ENCODE data around the gene RAB20.
A peak's percentile ranks its signal among the peaks of the same experiment; 100 is the strongest.

Gene RAB20

GRCh38 chr13:110557610-110558305, 3.8 kb downstream of the RAB20 start:
- peak overlapping the region; percentile 80 for H3K27ac ChIP-seq

GRCh38 chr13:110557082-110557481, 4.4 kb downstream of the RAB20 start:
- peak overlapping the region; percentile 80 for H3K27ac ChIP-seq
- TF ChIP-seq CTCF (conservative IDR thresholded peaks at IDR 0.05) (no peak), ZFX (IDR thresholded peaks at IDR 0.05) (no peak)

More at GRCh38 chr13:110557610-110558305, 3.8 kb downstream of the RAB20 start:
- TF ChIP-seq ZFX (IDR thresholded peaks at IDR 0.05) (no peak), CTCF (conservative IDR thresholded peaks at IDR 0.05) (no peak)

GRCh38 chr13:110556224-110556606, 5.3 kb downstream of the RAB20 start:
- no peak for TF ChIP-seq ZFX (IDR thresholded peaks at IDR 0.05)
- TF ChIP-seq CTCF (conservative IDR thresholded peaks at IDR 0.05): no peak
- H3K27ac ChIP-seq: peak overlapping the region; percentile 80

- no peak for TF ChIP-seq CTCF (conservative IDR thresholded peaks at IDR 0.05)
- TF ChIP-seq ZFX (IDR thresholded peaks at IDR 0.05): no peak
- H3K27ac ChIP-seq: peak overlapping the region; percentile 80
Measured at GRCh38 chr13:110555601-110556223, 5.8 kb downstream of the RAB20 start.

- peak overlapping the region; percentile 80 for H3K27ac ChIP-seq
- TF ChIP-seq CTCF (conservative IDR thresholded peaks at IDR 0.05) (no peak), ZFX (IDR thresholded peaks at IDR 0.05) (no peak)
Measured at GRCh38 chr13:110554946-110555345, 6.6 kb downstream of the RAB20 start.

GRCh38 chr13:110554227-110554836, 7.2 kb downstream of the RAB20 start:
- H3K27ac ChIP-seq: peak overlapping the region; percentile 80; the same call in 1 of the 2 replicates
- no peak for TF ChIP-seq CTCF (conservative IDR thresholded peaks at IDR 0.05)
- no peak for TF ChIP-seq ZFX (IDR thresholded peaks at IDR 0.05)

- no peak for TF ChIP-seq CTCF (conservative IDR thresholded peaks at IDR 0.05)
- TF ChIP-seq ZFX (IDR thresholded peaks at IDR 0.05): no peak
- no peak overlapping the region for H3K27ac ChIP-seq
Measured at GRCh38 chr13:110553417-110553816, 8.1 kb downstream of the RAB20 start.

All from C4-2B (cell line).